HK-2 (cell line): Measurements from ENCODE around the gene C1orf94.

Experiments used
- DNase-seq: peaks from one replicate; pipeline ENCODE4 v3.0.0-alpha.2; 2018; ENCODE audit not compliant: unreplicated experiment

Gene C1orf94

GRCh38 chr1:34176830-34177603 is at the start of gene C1orf94:
Gene C1orf94, plus strand, starts transcription at chr1:34176907. Its CDS starts 883 bp downstream, at chr1:34177790.
- DNase-seq, result no peak

GRCh38 chr1:34127006-34128000 is 49.4 kb upstream of the C1orf94 start:
- DNase-seq, result no peak

- no peak for DNase-seq
Measured at GRCh38 chr1:34128186-34128889, 48.4 kb upstream of the C1orf94 start.

- no peak for DNase-seq
Measured at GRCh38 chr1:34129630-34130029, 47.1 kb upstream of the C1orf94 start.

GRCh38 chr1:34130306-34130705 is 46.4 kb upstream of the C1orf94 start:
- no peak for DNase-seq

- no peak for DNase-seq
Measured at GRCh38 chr1:34131396-34132160, 45.1 kb upstream of the C1orf94 start.

GRCh38 chr1:34132161-34132420 is 44.6 kb upstream of the C1orf94 start:
- no peak for DNase-seq

- no peak for DNase-seq
Measured at GRCh38 chr1:34137411-34137810, 39.3 kb upstream of the C1orf94 start.

- no peak for DNase-seq
Measured at GRCh38 chr1:34140011-34140676, 36.6 kb upstream of the C1orf94 start.

- no peak for DNase-seq
Measured at GRCh38 chr1:34143975-34144374, 32.7 kb upstream of the C1orf94 start.

- no peak for DNase-seq
Measured at GRCh38 chr1:34144766-34145165, 31.9 kb upstream of the C1orf94 start.

- DNase-seq, result no peak
Measured at GRCh38 chr1:34147301-34147700, 29.4 kb upstream of the C1orf94 start.

GRCh38 chr1:34149501-34149900 is 27.2 kb upstream of the C1orf94 start:
- DNase-seq, result no peak

GRCh38 chr1:34153246-34153645 is 23.5 kb upstream of the C1orf94 start:
- DNase-seq, result no peak

GRCh38 chr1:34155860-34156259 is 20.8 kb upstream of the C1orf94 start:
- DNase-seq, result no peak

- DNase-seq, result no peak
Measured at GRCh38 chr1:34156739-34157138, 20.0 kb upstream of the C1orf94 start.

- peak; percentile 65 for DNase-seq
Measured at GRCh38 chr1:34162852-34163766, 13.6 kb upstream of the C1orf94 start.

GRCh38 chr1:34163792-34164731 is 12.6 kb upstream of the C1orf94 start:
- DNase-seq, result no peak
